ENCODE measurements around the gene TCF25.
A peak's percentile ranks its signal among the peaks of the same experiment; 100 is the strongest.
"Not testable (repeated sequence)": the region's sequence is repeated elsewhere in the genome, so short reads cannot be mapped to it uniquely, and the experiment has no call there.

TCF25 gene

DNA sequence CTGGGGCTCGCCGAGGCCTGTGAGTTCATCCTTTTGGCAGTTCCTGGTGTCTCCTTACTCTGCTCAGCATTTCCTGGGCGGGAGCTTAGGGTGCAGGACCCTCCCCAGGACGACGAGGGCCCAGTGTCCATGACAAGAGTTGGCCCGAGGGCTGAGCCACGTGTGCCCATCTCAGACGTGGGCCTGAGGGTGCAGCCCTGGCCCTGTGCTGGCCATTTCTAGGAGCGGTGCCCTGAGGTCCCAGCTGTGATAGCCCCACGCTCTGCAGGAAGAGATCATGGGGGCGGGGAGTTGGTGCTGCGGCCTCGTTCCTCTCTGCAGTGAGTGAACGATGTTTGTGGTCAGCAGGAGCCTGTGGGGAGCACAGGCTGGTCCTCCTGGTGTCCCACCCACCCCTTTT is 39.2 kb downstream of the TCF25 start:
- Histone ChIP-seq H3K4me1 (ENCODE audit: control insufficient read depth in 2 of 2, insufficient read depth in 1 of 2, low read depth in 1 of 2, low read length in 2 of 2) (peaks cover 1 to 3% of the 10 kb centered on the region in 2 donors), H3K18ac (ENCODE audit: low read length) (no peak overlapping the region)
- WGBS, 2 donors (ENCODE audit: extremely low coverage in 2 of 2, insufficient read length in 2 of 2, insufficient replicate concordance in 1 of 2), result no CpG with 5 or more reads among the region's 14 CpGs

DNA sequence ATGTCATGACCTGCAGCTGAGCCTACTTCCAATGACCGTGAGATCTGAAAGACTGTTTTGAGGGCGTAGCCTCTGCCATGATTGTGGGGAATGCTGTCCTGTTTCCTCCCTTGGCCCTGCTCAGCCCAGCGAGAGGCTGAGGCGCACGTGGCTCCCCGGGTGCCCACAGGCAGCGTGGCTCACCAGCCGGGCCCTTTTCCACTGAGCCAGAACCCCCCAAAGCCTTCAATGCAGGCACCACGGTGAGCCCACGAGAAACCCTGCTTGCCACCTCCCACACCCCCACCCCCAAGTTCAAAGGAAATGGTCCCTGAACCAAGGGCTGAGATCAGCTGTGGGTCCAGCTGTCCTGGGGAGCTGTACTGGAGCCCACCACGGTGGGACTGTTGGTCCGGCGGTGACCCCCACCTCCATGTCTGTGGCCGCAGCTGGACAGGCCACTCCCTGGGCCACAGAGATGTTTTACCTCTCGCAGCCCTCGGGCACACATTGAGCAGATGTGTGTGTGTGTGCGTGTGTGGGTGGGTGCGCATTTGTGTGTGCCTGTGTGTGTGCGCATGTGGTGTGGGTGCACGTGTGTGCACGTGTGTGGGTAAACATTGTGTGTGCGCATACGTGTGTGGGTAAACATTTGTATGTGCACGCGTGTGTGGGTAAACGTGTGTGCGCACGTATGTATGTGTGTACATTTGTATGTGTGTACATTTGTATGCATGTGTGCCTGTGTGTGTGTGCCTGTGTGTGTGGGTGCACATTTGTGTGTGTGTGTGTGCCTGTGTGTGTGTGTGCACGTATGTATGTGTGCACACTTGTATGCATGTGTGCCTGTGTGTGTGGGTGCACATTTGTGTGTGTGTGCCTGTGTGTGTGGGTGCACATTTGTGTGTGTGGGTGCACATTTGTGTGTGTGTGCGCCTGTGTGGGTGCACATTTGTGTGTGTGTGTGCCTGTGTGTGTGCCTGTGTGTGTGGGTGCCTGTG is 40.3 kb downstream of the TCF25 start:
- peak overlapping the region; percentile 37 for H3K23ac ChIP-seq (ENCODE audit: low read depth, low read length, poor library complexity)
- H2BK15ac ChIP-seq (ENCODE audit: low read length), result no peak overlapping the region
- H3K4ac ChIP-seq (ENCODE audit: low read length), result no peak overlapping the region
- H3K27ac ChIP-seq (replicated peaks; ENCODE audit: low read length), result no peak overlapping the region
- no peaks in the 10 kb centered on the region for H3K27me3 ChIP-seq (ENCODE audit: control insufficient read depth in 3 of 3, insufficient read depth in 3 of 3, low read depth in 1 of 3, low read length in 3 of 3)
- no peak overlapping the region for H2BK12ac ChIP-seq (ENCODE audit: low read length)
- H2AK5ac ChIP-seq (ENCODE audit: low read depth, low read length), result no peak overlapping the region
- peak overlapping the region; percentile 50 for H4K91ac ChIP-seq (ENCODE audit: low read depth, low read length, poor library complexity)
- no peak overlapping the region for H2BK5ac ChIP-seq (ENCODE audit: low read length)
- peaks cover 2 to 11% of the 10 kb centered on the region in 2 donors for H3K4me1 ChIP-seq (ENCODE audit: control insufficient read depth in 2 of 2, insufficient read depth in 1 of 2, low read depth in 1 of 2, low read length in 2 of 2)
- H3K4me3 ChIP-seq (ENCODE audit: low read length in 2 of 2), result peak overlapping the region in 1 of 2 donors; percentile 32
- H2AFZ ChIP-seq (ENCODE audit: low read length), result no peak overlapping the region
- H3K18ac ChIP-seq (ENCODE audit: low read length), result no peak overlapping the region
- peaks cover 2% of the 10 kb centered on the region for H3K79me1 ChIP-seq (ENCODE audit: low read depth, low read length)
- no peaks in the 10 kb centered on the region for H3K9me3 ChIP-seq (replicated peaks in 1 of 2; ENCODE audit: control insufficient read depth in 2 of 2, insufficient read depth in 1 of 2, low read depth in 1 of 2, low read length in 2 of 2)
- no peak overlapping the region for H2BK120ac ChIP-seq (ENCODE audit: low read depth, low read length)
- H3K9ac ChIP-seq (ENCODE audit: low read depth, low read length, poor library complexity), result no peak overlapping the region
- H4K8ac ChIP-seq (ENCODE audit: low read depth, low read length), result no peak overlapping the region
- DNase-seq (ENCODE audit: low spot score), result no peak
- no peak overlapping the region for H3K4me2 ChIP-seq (ENCODE audit: insufficient read depth, low read length, poor library complexity, severe bottlenecking)
- H3K36me3 ChIP-seq (replicated peaks in 1 of 2; ENCODE audit: control insufficient read depth in 2 of 2, insufficient read depth in 2 of 2, low read length in 2 of 2), result peaks cover 13 to 46% of the 10 kb centered on the region in 2 donors
- H3K14ac ChIP-seq (ENCODE audit: low read length), result no peak overlapping the region
- no CpG with 5 or more reads among the region's 30 CpGs for WGBS, 2 donors (ENCODE audit: extremely low coverage in 2 of 2, insufficient read length in 2 of 2, insufficient replicate concordance in 1 of 2)

More for the DNA sequence above, 39.2 kb downstream of the TCF25 start:
- Histone ChIP-seq H2BK15ac (ENCODE audit: low read length) (no peak overlapping the region), H3K27ac (replicated peaks; ENCODE audit: low read length) (no peak overlapping the region), H3K4ac (ENCODE audit: low read length) (no peak overlapping the region), H3K4me3 (ENCODE audit: low read length in 2 of 2) (no peak overlapping the region), H2BK12ac (ENCODE audit: low read length) (no peak overlapping the region), H4K8ac (ENCODE audit: low read depth, low read length) (no peak overlapping the region), H4K91ac (ENCODE audit: low read depth, low read length, poor library complexity) (no peak overlapping the region), H3K4me2 (ENCODE audit: insufficient read depth, low read length, poor library complexity, severe bottlenecking) (no peak overlapping the region), H3K9me3 (replicated peaks in 1 of 2; ENCODE audit: control insufficient read depth in 2 of 2, insufficient read depth in 1 of 2, low read depth in 1 of 2, low read length in 2 of 2) (peaks cover 5 to 6% of the 10 kb centered on the region in 2 donors), H2AK5ac (ENCODE audit: low read depth, low read length) (no peak overlapping the region), H3K23ac (ENCODE audit: low read depth, low read length, poor library complexity) (no peak overlapping the region), H3K14ac (ENCODE audit: low read length) (peak overlapping the region; percentile 71), H3K27me3 (ENCODE audit: control insufficient read depth in 3 of 3, insufficient read depth in 3 of 3, low read depth in 1 of 3, low read length in 3 of 3) (no peaks in the 10 kb centered on the region), H2BK120ac (ENCODE audit: low read depth, low read length) (no peak overlapping the region), H2BK5ac (ENCODE audit: low read length) (peak overlapping the region; percentile 13), H2AFZ (ENCODE audit: low read length) (no peak overlapping the region), H3K9ac (ENCODE audit: low read depth, low read length, poor library complexity) (no peak overlapping the region), H3K79me1 (ENCODE audit: low read depth, low read length) (peaks cover 4% of the 10 kb centered on the region), H3K36me3 (replicated peaks in 1 of 2; ENCODE audit: control insufficient read depth in 2 of 2, insufficient read depth in 2 of 2, low read length in 2 of 2) (peaks cover 16 to 55% of the 10 kb centered on the region in 2 donors)
- no peak for DNase-seq (ENCODE audit: low spot score)

DNA sequence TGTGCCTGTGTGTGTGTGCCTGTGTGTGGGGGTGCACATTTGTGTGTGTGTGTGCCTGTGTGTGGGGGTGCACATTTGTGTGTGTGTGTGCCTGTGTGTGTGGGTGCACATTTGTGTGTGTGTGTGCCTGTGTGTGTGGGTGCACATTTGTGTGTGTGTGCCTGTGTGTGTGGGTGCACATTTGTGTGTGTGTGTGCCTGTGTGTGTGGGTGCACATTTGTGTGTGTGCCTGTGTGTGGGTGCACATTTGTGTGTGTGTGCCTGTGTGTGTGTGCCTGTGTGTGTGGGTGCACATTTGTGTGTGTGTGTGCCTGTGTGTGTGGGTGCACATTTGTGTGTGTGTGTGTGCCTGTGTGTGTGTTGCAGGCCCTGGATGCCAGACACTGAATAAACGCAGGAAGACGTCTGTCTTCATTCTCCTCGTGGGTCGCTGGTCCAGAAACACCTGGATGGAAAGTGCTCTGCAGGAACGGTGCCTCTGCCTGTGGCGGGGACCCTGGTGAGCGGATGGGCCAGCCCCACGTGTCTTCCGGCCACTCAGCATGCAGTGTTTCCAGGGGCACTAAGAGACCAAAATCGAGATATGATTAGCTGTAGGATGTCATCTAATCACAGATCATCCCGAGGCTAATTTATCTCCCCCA is 41.4 kb downstream of the TCF25 start:
- H2BK12ac ChIP-seq (ENCODE audit: low read length), result not testable (repeated sequence)
- WGBS, 2 donors (ENCODE audit: extremely low coverage in 2 of 2, insufficient read length in 2 of 2, insufficient replicate concordance in 1 of 2), result no CpG with 5 or more reads among the region's 11 CpGs
- peak overlapping the region; percentile 71 for H3K23ac ChIP-seq (ENCODE audit: low read depth, low read length, poor library complexity)

More for the DNA sequence above, 41.4 kb downstream of the TCF25 start:
- H2AK5ac ChIP-seq (ENCODE audit: low read depth, low read length); H3K4me3 ChIP-seq (ENCODE audit: low read length in 2 of 2); H2BK120ac ChIP-seq (ENCODE audit: low read depth, low read length); H4K91ac ChIP-seq (ENCODE audit: low read depth, low read length, poor library complexity); H2BK15ac ChIP-seq (ENCODE audit: low read length); DNase-seq (ENCODE audit: low spot score); H3K9ac ChIP-seq (ENCODE audit: low read depth, low read length, poor library complexity); H2BK5ac ChIP-seq (ENCODE audit: low read length); H3K18ac ChIP-seq (ENCODE audit: low read length); H3K9me3 ChIP-seq (replicated peaks in 1 of 2; ENCODE audit: control insufficient read depth in 2 of 2, insufficient read depth in 1 of 2, low read depth in 1 of 2, low read length in 2 of 2); H2AFZ ChIP-seq (ENCODE audit: low read length); H3K79me1 ChIP-seq (ENCODE audit: low read depth, low read length); H3K14ac ChIP-seq (ENCODE audit: low read length); H3K4ac ChIP-seq (ENCODE audit: low read length); H3K27ac ChIP-seq (replicated peaks; ENCODE audit: low read length); H3K4me2 ChIP-seq (ENCODE audit: insufficient read depth, low read length, poor library complexity, severe bottlenecking); H3K27me3 ChIP-seq (ENCODE audit: control insufficient read depth in 3 of 3, insufficient read depth in 3 of 3, low read depth in 1 of 3, low read length in 3 of 3); H4K8ac ChIP-seq (ENCODE audit: low read depth, low read length): not testable (repeated sequence)
- Histone ChIP-seq H3K4me1 (ENCODE audit: control insufficient read depth in 2 of 2, insufficient read depth in 1 of 2, low read depth in 1 of 2, low read length in 2 of 2) (peaks cover 2 to 13% of the 10 kb centered on the region in 2 donors), H3K36me3 (replicated peaks in 1 of 2; ENCODE audit: control insufficient read depth in 2 of 2, insufficient read depth in 2 of 2, low read length in 2 of 2) (peaks cover 10 to 36% of the 10 kb centered on the region in 2 donors)

All from neuronal stem cell (in vitro differentiated cells).